Ovary (tissue), 3 donors: ENCODE data around the gene IGFBP4.

Experiments
- CTCF ChIP-seq, 3 donors: fragments of 450-650 bp in 2 of 3; fragments of 200-600 bp in 1 of 3; IDR thresholded peaks; one replicate each; pipeline versions ENCODE4 v1.5.1 to v1.8.0; 2016 to 2022; ENCODE audit warnings: antibody characterized with exemption in 3 of 3, mild to moderate bottlenecking in 1 of 3
- EP300 ChIP-seq: sonication (generic); formaldehyde crosslinking; IDR thresholded peaks from one replicate; pipeline ENCODE4 v1.6.1; 2017; ENCODE audit warnings: antibody characterized with exemption
- donor health status: DM: no; HTN: no; CAD: no.

- no peak for TF ChIP-seq CTCF (IDR thresholded peaks at IDR 0.05)
- no peak for TF ChIP-seq EP300
Measured at GRCh38 chr17:40501499-40501911, 58.3 kb downstream of the IGFBP4 start, which contains the start of gene TNS4.
